Measurements from ENCODE around the gene SLC25A24. TPM values are rescaled to one million over a fixed set of nuclear protein-coding genes. Genes with fewer than 3 reads are reported as not detected.
"Not testable (repeated sequence)": the region's sequence is repeated elsewhere in the genome, so short reads cannot be mapped to it uniquely, and the experiment has no call there.

Gene SLC25A24
- total and polyA plus RNA-seq, 3 donors from 2014 or later: 9.8 to 15.5 (median 12.3) TPM

GRCh38 chr1:108142773-108143394 is 57.3 kb downstream of the SLC25A24 start:
- WGBS, 2 donors: 85 to 95% methylated on average over 6 of the region's 6 CpGs
- intact Hi-C loops (cut with DNase I; ENCODE audit: low total_unique reads): no loop called here
- no peak for DNase-seq
- Histone ChIP-seq H3K27me3 (no peaks in the 10 kb centered on the region), H3K4me1 (no peaks in the 10 kb centered on the region), H3K9me3 (no peaks in the 10 kb centered on the region), H3K4me3 (no peak overlapping the region), H3K27ac (no peak overlapping the region), H3K36me3 (ENCODE audit: low read depth, missing control alignments) (no peaks in the 10 kb centered on the region)
- TF ChIP-seq CTCF (IDR thresholded peaks at IDR 0.05) (no peak), POLR2A (IDR thresholded peaks at IDR 0.05) (no peak)

- Histone ChIP-seq H3K27ac (no peak overlapping the region), H3K9me3 (no peaks in the 10 kb centered on the region), H3K27me3 (no peaks in the 10 kb centered on the region), H3K4me1 (no peaks in the 10 kb centered on the region), H3K4me3 (no peak overlapping the region), H3K36me3 (ENCODE audit: low read depth, missing control alignments) (no peaks in the 10 kb centered on the region)
- no peak for DNase-seq
- intact Hi-C loops (cut with DNase I; ENCODE audit: low total_unique reads): no loop called here
- WGBS, 2 donors: 91 to 95% methylated on average over 4 of the region's 4 CpGs
- TF ChIP-seq POLR2A (IDR thresholded peaks at IDR 0.05) (no peak), CTCF (IDR thresholded peaks at IDR 0.05) (no peak)
Measured at GRCh38 chr1:108142258-108142657, 57.9 kb downstream of the SLC25A24 start.

- 83 to 89% methylated on average over 3 of the region's 3 CpGs for WGBS, 2 donors
- Histone ChIP-seq H3K4me3 (no peak overlapping the region), H3K9me3 (no peaks in the 10 kb centered on the region), H3K4me1 (no peaks in the 10 kb centered on the region), H3K27me3 (no peaks in the 10 kb centered on the region), H3K27ac (no peak overlapping the region), H3K36me3 (ENCODE audit: low read depth, missing control alignments) (no peaks in the 10 kb centered on the region)
- TF ChIP-seq CTCF (IDR thresholded peaks at IDR 0.05) (no peak), POLR2A (IDR thresholded peaks at IDR 0.05) (no peak)
- intact Hi-C loops (cut with DNase I; ENCODE audit: low total_unique reads): no loop called here
- DNase-seq: no peak
Measured at GRCh38 chr1:108141621-108142020, 58.5 kb downstream of the SLC25A24 start.

- Histone ChIP-seq H3K9me3 (no peaks in the 10 kb centered on the region), H3K4me1 (no peaks in the 10 kb centered on the region), H3K27me3 (no peaks in the 10 kb centered on the region), H3K36me3 (ENCODE audit: low read depth, missing control alignments) (no peaks in the 10 kb centered on the region), H3K27ac (no peak overlapping the region), H3K4me3 (no peak overlapping the region)
- intact Hi-C loops (cut with DNase I; ENCODE audit: low total_unique reads): no loop called here
- no peak for DNase-seq
- TF ChIP-seq CTCF (IDR thresholded peaks at IDR 0.05) (no peak), POLR2A (IDR thresholded peaks at IDR 0.05) (no peak)
- 88 to 96% methylated on average over 1 of the region's 1 CpG for WGBS, 2 donors
Measured at GRCh38 chr1:108140936-108141335, 59.2 kb downstream of the SLC25A24 start.

GRCh38 chr1:108140177-108140576 is 60.0 kb downstream of the SLC25A24 start:
- no peaks in the 10 kb centered on the region for H3K27me3 ChIP-seq
- DNase-seq: no peak
- WGBS, 2 donors: 70 to 76% methylated on average over 1 of the region's 1 CpG
- intact Hi-C loops (cut with DNase I; ENCODE audit: low total_unique reads): no loop called here
- no peaks in the 10 kb centered on the region for H3K4me1 ChIP-seq
- H3K9me3 ChIP-seq: no peaks in the 10 kb centered on the region
- H3K36me3 ChIP-seq (ENCODE audit: low read depth, missing control alignments): no peaks in the 10 kb centered on the region
- no peak overlapping the region for H3K27ac ChIP-seq
- no peak overlapping the region for H3K4me3 ChIP-seq
- TF ChIP-seq POLR2A (IDR thresholded peaks at IDR 0.05): no peak
- no peak for TF ChIP-seq CTCF (IDR thresholded peaks at IDR 0.05)

GRCh38 chr1:108139555-108139954 is 60.6 kb downstream of the SLC25A24 start:
- intact Hi-C loops (cut with DNase I; ENCODE audit: low total_unique reads); H3K4me3 ChIP-seq; H3K27me3 ChIP-seq; H3K27ac ChIP-seq; H3K36me3 ChIP-seq (ENCODE audit: low read depth, missing control alignments); DNase-seq; H3K4me1 ChIP-seq; H3K9me3 ChIP-seq: not testable (repeated sequence)
- 97 to 98% methylated on average over 8 of the region's 8 CpGs for WGBS, 2 donors

- H3K4me3 ChIP-seq; H3K27ac ChIP-seq; H3K27me3 ChIP-seq; DNase-seq; intact Hi-C loops (cut with DNase I; ENCODE audit: low total_unique reads); H3K9me3 ChIP-seq; H3K36me3 ChIP-seq (ENCODE audit: low read depth, missing control alignments); H3K4me1 ChIP-seq: not testable (repeated sequence)
- 98 to 100% methylated on average over 2 of the region's 2 CpGs for WGBS, 2 donors
Measured at GRCh38 chr1:108133148-108133547, 67.0 kb downstream of the SLC25A24 start.
